Right lobe of liver (tissue), 6 donors: ENCODE data around the gene LIM2. TPM values are rescaled to one million over a fixed set of nuclear protein-coding genes. Genes with fewer than 3 reads are reported as not detected.
A peak's percentile ranks its signal among the peaks of the same experiment; 100 is the strongest.

ENCODE experiments used
- ATAC-seq, 4 donors: fragments of 200-7000 bp; cut with Tn5 transposase; one replicate each; pipeline ENCODE4 v1.9.1; 2020; ENCODE audit warnings: mild to moderate bottlenecking in 4 of 4, moderate library complexity in 4 of 4
- DNase-seq, 3 donors: peaks; one replicate each; pipeline ENCODE4 v3.0.0-alpha.2; 2020
- H3K27ac ChIP-seq, 3 donors: fragments of 200-600 bp; one replicate each; pipeline ENCODE4 v1.8.0; 2022
- H3K27me3 ChIP-seq, 2 donors: fragments of 200-600 bp; one replicate each; pipeline ENCODE4 v1.8.0; 2022
- H3K36me3 ChIP-seq, 4 donors: fragments of 200-600 bp; sonication (generic) in 1 of 4; one replicate each; pipeline versions ENCODE4 v1.5.1 to v1.8.0; 2017 to 2022; ENCODE audit warnings: control low read depth in 1 of 4
- H3K4me1 ChIP-seq, 4 donors: fragments of 200-600 bp; sonication (generic) in 1 of 4; one replicate each; pipeline versions ENCODE4 v1.5.1 to v1.8.0; 2017 to 2022; ENCODE audit warnings: control low read depth in 1 of 4
- H3K4me3 ChIP-seq, 3 donors: fragments of 200-600 bp; one replicate each; pipeline ENCODE4 v1.8.0; 2022
- H3K9me3 ChIP-seq, 4 donors: fragments of 200-600 bp; sonication (generic) in 1 of 4; one replicate each; pipeline versions ENCODE4 v1.5.1 to v1.8.0; 2017 to 2022; ENCODE audit warnings: control low read depth in 1 of 4
- CTCF ChIP-seq, 4 donors: fragments of 200-600 bp in 3 of 4; fragments of 450-650 bp in 1 of 4; IDR thresholded peaks; one replicate each; pipeline versions ENCODE4 v1.5.1 to v1.8.0; 2016 to 2022; ENCODE audit warnings: antibody characterized with exemption in 4 of 4, mild to moderate bottlenecking in 2 of 4
- POLR2A ChIP-seq: fragments of 450-650 bp; IDR thresholded peaks from one replicate; pipeline ENCODE4 v1.6.1; 2017; ENCODE audit warnings: antibody characterized with exemption, mild to moderate bottlenecking
- WGBS: methylation state at CpG from one replicate; pipeline ENCODE4 v1.1.6; 2018; ENCODE audit warnings: low coverage, low lambda C conversion rate; ENCODE audit not compliant: insufficient coverage; ENCODE audit errors: missing lambda C conversion rate; 5-methylcytosine and 5-hydroxymethylcytosine counted together
- intact Hi-C, 2 donors: fragments of 100-400 bp; cut with DNase I; formaldehyde crosslinking; loops; one replicate each; pipeline versions ENCODE4 v1.11.2 to v1.14.1; 2022
- total RNA-seq, 6 experiments: library from RNA; depleted of rRNA in 2 of 6; stranded (reverse); fragments of >200 nt in 2 of 6; fragmentation: NEBNext Ultra II Directional in 3 of 6; extraction: Animal tissue kit (Norgen Biotek cat#: 25700) in 3 of 6; gene quantifications; one replicate each; pipeline versions ENCODE4 v1.1.0 to v1.2.4, GENCODE V29; 2016 to 2023
- donor health status: DM: no; HTN: yes; CAD: no.
- donor health status: DM: no; HTN: no; CAD: no.
- donor health status: DM: no; HTN: no; CAD: no.
- donor health status: DM: no; HTN: yes; CAD: no.
- donor health status: DM: no; HTN: yes; CAD: no.

LIM2 gene
- total RNA-seq, 6 experiments from 2014 or later, result not detected

DNA sequence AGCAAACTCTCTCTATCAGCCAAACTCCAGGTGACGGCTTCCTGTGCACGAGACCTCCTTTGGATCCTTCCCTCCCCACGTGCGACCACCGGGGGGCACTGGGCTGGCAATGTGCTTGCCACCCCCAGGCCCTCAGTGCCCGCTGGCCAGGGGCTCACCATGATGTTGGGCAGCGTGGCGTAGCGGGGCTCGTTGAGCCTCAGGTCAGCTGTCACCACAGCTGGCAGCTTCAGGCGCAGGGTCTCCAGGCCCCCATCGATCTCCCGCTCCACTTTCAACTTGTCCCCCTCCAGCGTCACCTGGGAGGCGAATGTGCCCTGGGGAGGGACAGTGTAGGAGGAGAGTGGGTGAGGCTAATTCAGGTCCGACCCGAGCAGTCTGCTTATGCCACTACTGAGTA lies 41.0 kb downstream of the LIM2 start:
- TF ChIP-seq CTCF (IDR thresholded peaks at IDR 0.05), result no peak
- no peak for TF ChIP-seq POLR2A
- no peak for DNase-seq
- peaks cover 0 to 35% (median 6%) of the 10 kb centered on the region in 4 donors for H3K4me1 ChIP-seq
- intact Hi-C loops, result no loop called here
- H3K27ac ChIP-seq, result no peak overlapping the region
- H3K27me3 ChIP-seq, result no peaks in the 10 kb centered on the region
- no peaks in the 10 kb centered on the region for H3K9me3 ChIP-seq
- no peak overlapping the region for H3K4me3 ChIP-seq
- ATAC-seq, result no peak
- 84% methylated on average over 8 of the region's 17 CpGs for WGBS
- H3K36me3 ChIP-seq, result peaks cover 0 to 49% (median 24%) of the 10 kb centered on the region in 4 donors

GRCh38 chr19:51345076-51345620 lies 42.6 kb downstream of the LIM2 start:
- Histone ChIP-seq H3K27ac (no peak overlapping the region), H3K4me1 (peaks cover 0 to 27% (median 6%) of the 10 kb centered on the region in 4 donors), H3K36me3 (peaks cover 0 to 37% (median 17%) of the 10 kb centered on the region in 4 donors), H3K9me3 (no peaks in the 10 kb centered on the region), H3K4me3 (no peak overlapping the region), H3K27me3 (no peaks in the 10 kb centered on the region)
- ATAC-seq (no peak), DNase-seq (no peak)
- intact Hi-C loops, result no loop called here
- TF ChIP-seq POLR2A (no peak), CTCF (IDR thresholded peaks at IDR 0.05) (no peak)
- WGBS, result 100% methylated on average over 1 of the region's 9 CpGs

- Histone ChIP-seq H3K27me3 (no peaks in the 10 kb centered on the region), H3K36me3 (peaks cover 0 to 27% (median 12%) of the 10 kb centered on the region in 4 donors), H3K27ac (no peak overlapping the region), H3K9me3 (no peaks in the 10 kb centered on the region), H3K4me1 (peaks cover 0 to 25% (median 1%) of the 10 kb centered on the region in 4 donors), H3K4me3 (no peak overlapping the region)
- no peak for TF ChIP-seq POLR2A
- no peak for TF ChIP-seq CTCF (IDR thresholded peaks at IDR 0.05)
- no peak for ATAC-seq
- intact Hi-C loops, result no loop called here
- no peak for DNase-seq
- WGBS, result 56% methylated on average over 6 of the region's 9 CpGs
Observed at GRCh38 chr19:51342631-51343569, 44.9 kb downstream of the LIM2 start.

DNA sequence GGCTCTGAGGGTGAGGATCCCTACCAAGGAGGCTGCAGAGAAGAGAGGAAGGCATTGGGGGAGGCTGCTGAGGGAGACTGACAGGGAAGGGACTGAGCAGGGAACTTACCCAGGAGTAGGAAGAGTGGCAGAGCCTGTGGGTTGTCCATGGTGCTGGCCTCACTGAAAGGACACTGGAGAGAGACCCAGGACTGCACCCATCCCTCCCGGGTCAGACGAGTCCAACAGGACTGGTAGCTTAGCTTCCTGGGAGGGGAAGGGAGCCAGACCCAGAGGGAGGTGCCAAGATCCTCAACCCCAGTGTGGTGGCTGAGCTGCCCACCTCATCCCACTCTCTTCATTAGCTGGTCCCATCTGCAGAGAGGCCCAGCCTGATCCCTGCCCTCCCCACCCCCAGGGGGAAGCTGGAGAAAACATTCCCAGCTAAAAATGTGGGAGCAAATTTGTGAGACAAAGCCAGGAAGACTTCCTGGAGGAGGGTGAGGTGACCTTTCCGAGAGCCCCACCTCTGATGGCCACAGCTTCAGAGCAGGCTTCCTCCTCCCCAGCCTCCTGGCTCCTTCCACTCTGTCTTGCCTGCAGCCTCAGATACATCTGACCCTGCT lies 45.7 kb downstream of the LIM2 start, which contains the start of gene VSIG10L:
Gene VSIG10L, minus strand, starts transcription at position 164 of the 605 bp plus-strand sequence. Its CDS starts 15 bp downstream, at position 149.
- H3K9me3 ChIP-seq, result no peaks in the 10 kb centered on the region
- WGBS, result 60% methylated on average over 1 of the region's 3 CpGs
- H3K4me3 ChIP-seq, result no peak within 1 kb of the TSS
- H3K27ac ChIP-seq, result peak within 1 kb of the TSS in 1 of 3 donors; percentile 33
- peaks cover 0 to 18% (median 0%) of the 10 kb centered on the region in 4 donors for H3K4me1 ChIP-seq
- DNase-seq (no peak), ATAC-seq (no peak)
- intact Hi-C loops, result no loop called here
- no peaks in the 10 kb centered on the region for H3K27me3 ChIP-seq
- peaks cover 0 to 22% (median 11%) of the 10 kb centered on the region in 4 donors for H3K36me3 ChIP-seq
- TF ChIP-seq CTCF (IDR thresholded peaks at IDR 0.05) (no peak), POLR2A (no peak)
